ENCODE results near the gene MEIOSIN. TPM values are rescaled to one million over a fixed set of nuclear protein-coding genes. Genes with fewer than 3 reads are reported as not detected.

MEIOSIN gene
- total and polyA plus RNA-seq, 9 of the 15 experiments (the other 6 are each of a cell fraction or from before 2014, with no cell fraction given): 0.06 to 2.0 (median 0.76) TPM

DNA sequence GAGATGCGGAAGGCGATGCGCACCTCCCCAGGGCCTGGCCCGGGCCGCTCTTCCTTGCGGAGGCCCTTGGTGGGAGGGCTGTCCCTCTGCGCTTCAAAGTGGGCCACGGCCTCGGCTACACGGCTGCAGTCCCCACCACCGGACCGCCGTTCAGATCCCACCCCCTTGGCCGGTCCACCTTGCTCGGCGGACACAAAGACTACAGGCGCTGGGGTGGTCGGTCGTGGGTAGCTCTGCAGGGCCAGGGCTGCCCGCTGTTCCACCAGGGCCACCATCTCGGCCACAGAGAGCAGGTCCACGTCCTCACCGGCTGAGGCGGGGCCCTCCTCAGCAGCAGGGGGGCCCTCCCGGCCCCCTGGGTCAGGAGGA is 20.6 kb upstream of the MEIOSIN start:
- FAIRE-seq: no peak
- POLR2A ChIA-PET: interaction anchor here (0.6 to 5.9 kb wide), 5 partner anchors 8 to 28 kb away, joined by 3 to 46 read pairs (median 4); partner anchors contain the start of genes QPCTL and SNRPD2
- WGBS (ENCODE audit: insufficient coverage, low coverage, missing lambda C conversion rate): 97% methylated on average over 21 of the region's 25 CpGs

More for the DNA sequence above, 20.6 kb upstream of the MEIOSIN start:
- no peaks in the 10 kb centered on the region for H3K9me3 ChIP-seq (replicated peaks; ENCODE audit: control insufficient read depth, insufficient read depth, low read depth, low read length)
- H3K79me2 ChIP-seq (ENCODE audit: control insufficient read depth, insufficient read depth, low read length): peaks cover 44% of the 10 kb centered on the region
- peaks cover 41% of the 10 kb centered on the region; the same call in 2 of the 3 replicates for H3K36me3 ChIP-seq (ENCODE audit: control insufficient read depth, insufficient read depth, low read length)
- intact Hi-C loops (cut with micrococcal nuclease): no loop called here
- H2AFZ ChIP-seq (ENCODE audit: low read depth, low read length): no peak overlapping the region
- BruUV-seq (replicated peaks): no TSS peak
- H3K9ac ChIP-seq (ENCODE audit: insufficient read depth in 1 of 2, low read depth in 2 of 2, low read length in 2 of 2): no peak overlapping the region
- DNase-seq (ENCODE audit: extremely low read depth in 1 of 4, low spot score in 3 of 4) (no peak), ATAC-seq (no peak)
- H3K9me1 ChIP-seq (ENCODE audit: control insufficient read depth, insufficient read depth, low read length): no peaks in the 10 kb centered on the region
- no peak overlapping the region for H3K27ac ChIP-seq (ENCODE audit: extremely low read depth, low read depth, low read length)
- H3K4me2 ChIP-seq (ENCODE audit: insufficient read depth, low read length): no peak overlapping the region
- CTCF ChIA-PET (ENCODE audit: low intra/inter-chr PET ratio): no interaction called here
- no peaks in the 10 kb centered on the region for H3K27me3 ChIP-seq (ENCODE audit: control insufficient read depth in 2 of 2, insufficient read depth in 2 of 2, low read length in 2 of 2)
- in situ Hi-C loops (cut with MboI): no loop called here
- no peaks in the 10 kb centered on the region for H4K20me1 ChIP-seq (replicated peaks; ENCODE audit: control insufficient read depth, insufficient read depth, low read length)
- TF ChIP-seq GATAD2B (IDR thresholded peaks at IDR 0.05; ENCODE audit: borderline replicate concordance) (no peak), POLR2G (IDR thresholded peaks at IDR 0.05; ENCODE audit: low read depth, low read length) (0 out of 2 replicates have a peak, but pooled peaks have one; percentile 5), ZNF134 (CRISPR knock-in tag; conservative IDR thresholded peaks at IDR 0.05) (0 out of 2 replicates have a peak, but pooled peaks have one; percentile 26), FOXA3 (CRISPR knock-in tag; conservative IDR thresholded peaks at IDR 0.05 in 1 of 2, IDR thresholded peaks at IDR 0.05 in 1 of 2) (no peak), HDGF (IDR thresholded peaks at IDR 0.05) (no peak), SNIP1 (IDR thresholded peaks at IDR 0.05; ENCODE audit: low read depth) (no peak)
- TF ChIP-seq, protein P1, sequence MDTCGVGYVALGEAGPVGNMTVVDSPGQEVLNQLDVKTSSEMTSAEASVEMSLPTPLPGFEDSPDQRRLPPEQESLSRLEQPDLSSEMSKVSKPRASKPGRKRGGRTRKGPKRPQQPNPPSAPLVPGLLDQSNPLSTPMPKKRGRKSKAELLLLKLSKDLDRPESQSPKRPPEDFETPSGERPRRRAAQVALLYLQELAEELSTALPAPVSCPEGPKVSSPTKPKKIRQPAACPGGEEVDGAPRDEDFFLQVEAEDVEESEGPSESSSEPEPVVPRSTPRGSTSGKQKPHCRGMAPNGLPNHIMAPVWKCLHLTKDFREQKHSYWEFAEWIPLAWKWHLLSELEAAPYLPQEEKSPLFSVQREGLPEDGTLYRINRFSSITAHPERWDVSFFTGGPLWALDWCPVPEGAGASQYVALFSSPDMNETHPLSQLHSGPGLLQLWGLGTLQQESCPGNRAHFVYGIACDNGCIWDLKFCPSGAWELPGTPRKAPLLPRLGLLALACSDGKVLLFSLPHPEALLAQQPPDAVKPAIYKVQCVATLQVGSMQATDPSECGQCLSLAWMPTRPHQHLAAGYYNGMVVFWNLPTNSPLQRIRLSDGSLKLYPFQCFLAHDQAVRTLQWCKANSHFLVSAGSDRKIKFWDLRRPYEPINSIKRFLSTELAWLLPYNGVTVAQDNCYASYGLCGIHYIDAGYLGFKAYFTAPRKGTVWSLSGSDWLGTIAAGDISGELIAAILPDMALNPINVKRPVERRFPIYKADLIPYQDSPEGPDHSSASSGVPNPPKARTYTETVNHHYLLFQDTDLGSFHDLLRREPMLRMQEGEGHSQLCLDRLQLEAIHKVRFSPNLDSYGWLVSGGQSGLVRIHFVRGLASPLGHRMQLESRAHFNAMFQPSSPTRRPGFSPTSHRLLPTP (IDR thresholded peaks at IDR 0.05; ENCODE audit: borderline replicate concordance, extremely low read depth, insufficient read length): no peak
- TF ChIP-seq, protein P2, sequence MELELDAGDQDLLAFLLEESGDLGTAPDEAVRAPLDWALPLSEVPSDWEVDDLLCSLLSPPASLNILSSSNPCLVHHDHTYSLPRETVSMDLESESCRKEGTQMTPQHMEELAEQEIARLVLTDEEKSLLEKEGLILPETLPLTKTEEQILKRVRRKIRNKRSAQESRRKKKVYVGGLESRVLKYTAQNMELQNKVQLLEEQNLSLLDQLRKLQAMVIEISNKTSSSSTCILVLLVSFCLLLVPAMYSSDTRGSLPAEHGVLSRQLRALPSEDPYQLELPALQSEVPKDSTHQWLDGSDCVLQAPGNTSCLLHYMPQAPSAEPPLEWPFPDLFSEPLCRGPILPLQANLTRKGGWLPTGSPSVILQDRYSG (tag; conservative IDR thresholded peaks at IDR 0.05; ENCODE audit: low read depth): no peak
- TF ChIP-seq, protein P3, sequence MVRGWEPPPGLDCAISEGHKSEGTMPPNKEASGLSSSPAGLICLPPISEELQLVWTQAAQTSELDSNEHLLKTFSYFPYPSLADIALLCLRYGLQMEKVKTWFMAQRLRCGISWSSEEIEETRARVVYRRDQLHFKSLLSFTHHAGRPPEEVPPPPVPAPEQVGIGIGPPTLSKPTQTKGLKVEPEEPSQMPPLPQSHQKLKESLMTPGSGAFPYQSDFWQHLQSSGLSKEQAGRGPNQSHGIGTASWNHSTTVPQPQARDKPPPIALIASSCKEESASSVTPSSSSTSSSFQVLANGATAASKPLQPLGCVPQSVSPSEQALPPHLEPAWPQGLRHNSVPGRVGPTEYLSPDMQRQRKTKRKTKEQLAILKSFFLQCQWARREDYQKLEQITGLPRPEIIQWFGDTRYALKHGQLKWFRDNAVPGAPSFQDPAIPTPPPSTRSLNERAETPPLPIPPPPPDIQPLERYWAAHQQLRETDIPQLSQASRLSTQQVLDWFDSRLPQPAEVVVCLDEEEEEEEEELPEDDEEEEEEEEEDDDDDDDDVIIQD (CRISPR knock-in tag; IDR thresholded peaks at IDR 0.05): no peak
- no peak overlapping the region for H3K4me3 ChIP-seq
- H3K4me1 ChIP-seq (replicated peaks in 1 of 2; ENCODE audit: control insufficient read depth in 2 of 2, insufficient read depth in 2 of 2, low read length in 2 of 2): peaks cover 10 to 22% of the 10 kb centered on the region in 2 experiments; a peak in 4 of 5 replicates
